Measurements from ENCODE around the gene LNP1.

DNA sequence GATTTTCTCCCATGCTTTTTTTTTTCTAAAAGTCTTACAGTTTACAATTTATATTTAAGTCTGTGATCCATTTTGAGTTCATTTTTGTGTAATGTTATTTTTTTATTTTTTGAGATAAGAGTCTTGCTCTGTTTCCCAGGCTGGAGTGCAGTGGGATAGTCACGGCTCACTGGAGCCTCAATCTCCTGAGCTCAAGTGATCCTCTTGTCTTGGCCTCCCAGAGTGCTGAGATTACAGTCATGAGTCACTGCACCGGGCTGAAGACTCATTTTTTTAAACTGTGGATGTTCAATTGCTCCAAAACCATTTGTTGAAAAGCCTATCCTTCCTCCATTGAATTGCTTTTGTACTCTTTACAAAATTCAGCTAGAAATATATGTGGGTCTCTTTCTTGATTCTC, 19.5 kb downstream of the LNP1 start:
- no peak for TF ChIP-seq ZBTB21 (CRISPR knock-in tag; IDR thresholded peaks at IDR 0.05; ENCODE audit: borderline replicate concordance)
- TF ChIP-seq ELF4 (CRISPR knock-in tag; IDR thresholded peaks at IDR 0.05; ENCODE audit: low read depth): no peak
- TF ChIP-seq, protein P1, sequence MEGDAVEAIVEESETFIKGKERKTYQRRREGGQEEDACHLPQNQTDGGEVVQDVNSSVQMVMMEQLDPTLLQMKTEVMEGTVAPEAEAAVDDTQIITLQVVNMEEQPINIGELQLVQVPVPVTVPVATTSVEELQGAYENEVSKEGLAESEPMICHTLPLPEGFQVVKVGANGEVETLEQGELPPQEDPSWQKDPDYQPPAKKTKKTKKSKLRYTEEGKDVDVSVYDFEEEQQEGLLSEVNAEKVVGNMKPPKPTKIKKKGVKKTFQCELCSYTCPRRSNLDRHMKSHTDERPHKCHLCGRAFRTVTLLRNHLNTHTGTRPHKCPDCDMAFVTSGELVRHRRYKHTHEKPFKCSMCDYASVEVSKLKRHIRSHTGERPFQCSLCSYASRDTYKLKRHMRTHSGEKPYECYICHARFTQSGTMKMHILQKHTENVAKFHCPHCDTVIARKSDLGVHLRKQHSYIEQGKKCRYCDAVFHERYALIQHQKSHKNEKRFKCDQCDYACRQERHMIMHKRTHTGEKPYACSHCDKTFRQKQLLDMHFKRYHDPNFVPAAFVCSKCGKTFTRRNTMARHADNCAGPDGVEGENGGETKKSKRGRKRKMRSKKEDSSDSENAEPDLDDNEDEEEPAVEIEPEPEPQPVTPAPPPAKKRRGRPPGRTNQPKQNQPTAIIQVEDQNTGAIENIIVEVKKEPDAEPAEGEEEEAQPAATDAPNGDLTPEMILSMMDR (IDR thresholded peaks at IDR 0.05): no peak
- TF ChIP-seq HMGA2 (CRISPR knock-in tag; IDR thresholded peaks at IDR 0.05): no peak
- no peak for TF ChIP-seq AFF4 (CRISPR knock-in tag; IDR thresholded peaks at IDR 0.05; ENCODE audit: borderline replicate concordance)
- TF ChIP-seq, protein P2, sequence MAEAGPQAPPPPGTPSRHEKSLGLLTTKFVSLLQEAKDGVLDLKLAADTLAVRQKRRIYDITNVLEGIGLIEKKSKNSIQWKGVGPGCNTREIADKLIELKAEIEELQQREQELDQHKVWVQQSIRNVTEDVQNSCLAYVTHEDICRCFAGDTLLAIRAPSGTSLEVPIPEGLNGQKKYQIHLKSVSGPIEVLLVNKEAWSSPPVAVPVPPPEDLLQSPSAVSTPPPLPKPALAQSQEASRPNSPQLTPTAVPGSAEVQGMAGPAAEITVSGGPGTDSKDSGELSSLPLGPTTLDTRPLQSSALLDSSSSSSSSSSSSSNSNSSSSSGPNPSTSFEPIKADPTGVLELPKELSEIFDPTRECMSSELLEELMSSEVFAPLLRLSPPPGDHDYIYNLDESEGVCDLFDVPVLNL (CRISPR knock-in tag; IDR thresholded peaks at IDR 0.05; ENCODE audit: borderline replicate concordance, low read depth): no peak
- TF ChIP-seq FOXK1 (CRISPR knock-in tag; IDR thresholded peaks at IDR 0.05): no peak
- TF ChIP-seq CBFB (CRISPR knock-in tag; IDR thresholded peaks at IDR 0.05; ENCODE audit: low read depth): no peak
- TF ChIP-seq ZMAT4 (CRISPR knock-in tag; IDR thresholded peaks at IDR 0.05): no peak
